DND-41 (cell line): Measurements from ENCODE around the gene NAIF1.

Source experiments
- ATAC-seq: fragments of 200-7000 bp; cut with Tn5 transposase; 3 replicates; pipeline ENCODE4 v1.9.1; 2021; ENCODE audit warnings: low read depth; ENCODE audit not compliant: insufficient read depth
- DNase-seq: peaks from one replicate; pipeline ENCODE4 v3.0.0-alpha.2; 2020
- H2AFZ ChIP-seq: 2 replicates; pipeline ENCODE4 v1.6.0; 2012; ENCODE audit warnings: low read depth, low read length
- H3K27ac ChIP-seq: 2 replicates; pipeline ENCODE4 v1.5.1; 2012; ENCODE audit warnings: low read length, inconsistent platforms
- H3K27me3 ChIP-seq: fragments of 200-600 bp; sonication (generic); 2 replicates; pipeline ENCODE4 v1.6.0; 2012; ENCODE audit warnings: low read length, mild to moderate bottlenecking, inconsistent platforms; ENCODE audit not compliant: insufficient read depth, poor library complexity
- H3K36me3 ChIP-seq: 2 replicates; pipeline ENCODE4 v1.5.1; 2012; ENCODE audit warnings: low read length, inconsistent platforms; ENCODE audit not compliant: insufficient read depth
- H3K4me1 ChIP-seq: 2 replicates; pipeline ENCODE4 v1.5.1; 2012; ENCODE audit warnings: mild to moderate bottlenecking, low read length; ENCODE audit not compliant: insufficient read depth
- H3K4me2 ChIP-seq: 2 replicates; pipeline ENCODE4 v1.6.0; 2012; ENCODE audit warnings: mild to moderate bottlenecking, moderate library complexity, low read length, inconsistent platforms; ENCODE audit not compliant: insufficient read depth
- H3K4me3 ChIP-seq, 2 experiments: fragments of 200-600 bp in 1 of 2; shearing (Covaris generic) in 1 of 2; 2 replicates each; pipeline ENCODE4 v1.5.1; 2012 to 2016; ENCODE audit warnings: inconsistent platforms in 2 of 2, low read length in 2 of 2, mild to moderate bottlenecking in 2 of 2, low read depth in 1 of 2, moderate library complexity in 1 of 2
- H3K79me2 ChIP-seq: 2 replicates; pipeline ENCODE4 v1.6.0; 2012; ENCODE audit warnings: low read length, inconsistent platforms; ENCODE audit not compliant: insufficient read depth
- H3K9ac ChIP-seq: 2 replicates; pipeline ENCODE4 v1.6.0; 2012; ENCODE audit warnings: low read depth, mild to moderate bottlenecking, inconsistent platforms, low read length, moderate library complexity
- H3K9me3 ChIP-seq: 2 replicates; pipeline ENCODE4 v1.5.1; 2012; ENCODE audit warnings: low read length, moderate library complexity, mild to moderate bottlenecking, inconsistent platforms; ENCODE audit not compliant: insufficient read depth, severe bottlenecking
- H4K20me1 ChIP-seq: 2 replicates; pipeline ENCODE4 v1.6.0; 2012; ENCODE audit warnings: low read length; ENCODE audit not compliant: insufficient read depth
- EZH2 ChIP-seq: IDR thresholded peaks from 3 replicates; pipeline ENCODE4 v1.6.1; 2012; ENCODE audit warnings: borderline replicate concordance, low read depth, mild to moderate bottlenecking, moderate library complexity, low read length, inconsistent platforms; ENCODE audit not compliant: severe bottlenecking
- TF ChIP-seq, protein P1 (sequence below): IDR thresholded peaks from 2 replicates; pipeline ENCODE4 v1.5.1; 2012; ENCODE audit warnings: borderline replicate concordance, low read length, moderate library complexity, mild to moderate bottlenecking; ENCODE audit not compliant: poor library complexity, severe bottlenecking; ENCODE audit errors: extremely low read depth

NAIF1 gene

DNA sequence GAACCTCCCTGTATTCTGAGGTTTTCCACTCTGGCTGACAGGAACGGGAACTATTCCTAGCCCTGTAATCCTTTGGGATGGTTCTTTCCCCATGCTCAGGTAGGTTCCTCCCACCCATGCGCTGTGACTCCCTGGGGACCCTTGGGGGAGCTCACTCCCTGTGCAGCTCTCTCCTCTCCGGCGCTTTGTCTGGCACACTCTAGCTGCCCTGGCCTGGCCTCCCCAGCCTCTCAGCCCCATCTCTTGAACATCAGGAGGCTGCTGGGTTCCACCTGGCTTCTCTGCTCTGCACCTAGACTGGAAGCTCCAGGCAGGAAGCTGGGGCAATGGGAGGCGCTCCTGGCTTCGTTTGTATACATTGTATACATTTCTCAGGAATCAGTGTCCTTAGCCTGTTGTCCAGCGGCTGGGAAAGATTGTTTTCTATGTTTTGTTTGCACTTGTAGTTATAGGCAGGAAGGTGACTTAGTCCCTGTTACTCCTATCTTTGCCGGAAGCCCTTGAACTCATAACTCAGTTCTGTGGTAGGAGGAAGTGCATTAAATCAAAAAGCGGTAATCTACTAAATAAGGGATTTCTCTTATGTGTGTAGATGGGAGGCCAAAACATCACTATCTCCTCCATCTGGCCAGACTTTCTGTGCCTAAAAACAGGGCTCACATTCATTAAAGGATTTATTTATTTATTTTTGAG is 21.3 kb upstream of the NAIF1 start:
- no peaks in the 10 kb centered on the region for H4K20me1 ChIP-seq

DNA sequence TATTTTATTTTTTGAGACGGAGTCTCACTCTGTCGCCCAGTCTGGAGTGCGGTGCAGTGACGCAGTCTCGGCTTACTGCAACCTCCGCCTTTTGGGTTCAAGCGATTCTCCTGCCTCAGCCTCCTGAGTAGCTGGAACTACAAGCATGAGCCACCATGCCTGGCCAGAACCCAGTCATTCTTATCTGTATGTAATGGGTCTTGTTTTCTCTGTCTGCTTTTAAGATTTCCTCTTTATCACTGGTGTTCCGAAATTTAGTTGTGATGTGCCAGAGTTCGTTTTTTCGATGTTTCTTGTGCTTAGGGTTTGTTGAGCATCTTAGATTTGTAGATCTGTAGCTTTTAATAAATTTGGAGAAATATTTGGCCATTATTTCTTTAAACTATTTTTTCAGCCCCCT is 20.1 kb upstream of the NAIF1 start:
- TF ChIP-seq, protein P1, sequence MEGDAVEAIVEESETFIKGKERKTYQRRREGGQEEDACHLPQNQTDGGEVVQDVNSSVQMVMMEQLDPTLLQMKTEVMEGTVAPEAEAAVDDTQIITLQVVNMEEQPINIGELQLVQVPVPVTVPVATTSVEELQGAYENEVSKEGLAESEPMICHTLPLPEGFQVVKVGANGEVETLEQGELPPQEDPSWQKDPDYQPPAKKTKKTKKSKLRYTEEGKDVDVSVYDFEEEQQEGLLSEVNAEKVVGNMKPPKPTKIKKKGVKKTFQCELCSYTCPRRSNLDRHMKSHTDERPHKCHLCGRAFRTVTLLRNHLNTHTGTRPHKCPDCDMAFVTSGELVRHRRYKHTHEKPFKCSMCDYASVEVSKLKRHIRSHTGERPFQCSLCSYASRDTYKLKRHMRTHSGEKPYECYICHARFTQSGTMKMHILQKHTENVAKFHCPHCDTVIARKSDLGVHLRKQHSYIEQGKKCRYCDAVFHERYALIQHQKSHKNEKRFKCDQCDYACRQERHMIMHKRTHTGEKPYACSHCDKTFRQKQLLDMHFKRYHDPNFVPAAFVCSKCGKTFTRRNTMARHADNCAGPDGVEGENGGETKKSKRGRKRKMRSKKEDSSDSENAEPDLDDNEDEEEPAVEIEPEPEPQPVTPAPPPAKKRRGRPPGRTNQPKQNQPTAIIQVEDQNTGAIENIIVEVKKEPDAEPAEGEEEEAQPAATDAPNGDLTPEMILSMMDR, result no peak
- TF ChIP-seq EZH2, result no peak
- Histone ChIP-seq H3K79me2 (peaks cover 76% of the 10 kb centered on the region), H3K9me3 (no peaks in the 10 kb centered on the region)

More for the DNA sequence above, 21.3 kb upstream of the NAIF1 start:
- H3K79me2 ChIP-seq, result peaks cover 85% of the 10 kb centered on the region
- DNase-seq (no peak), ATAC-seq (no peak)
- TF ChIP-seq, protein P1, result no peak
- no peak for TF ChIP-seq EZH2
- H3K27ac ChIP-seq, result no peak overlapping the region
- no peaks in the 10 kb centered on the region for H3K27me3 ChIP-seq
- H2AFZ ChIP-seq, result no peak overlapping the region
- no peak overlapping the region for H3K4me2 ChIP-seq
- H3K36me3 ChIP-seq, result peaks cover 12% of the 10 kb centered on the region
- peaks cover 30% of the 10 kb centered on the region for H3K4me1 ChIP-seq
- no peaks in the 10 kb centered on the region for H3K9me3 ChIP-seq
- no peak overlapping the region for H3K9ac ChIP-seq
- no peak overlapping the region for H3K4me3 ChIP-seq

DNA sequence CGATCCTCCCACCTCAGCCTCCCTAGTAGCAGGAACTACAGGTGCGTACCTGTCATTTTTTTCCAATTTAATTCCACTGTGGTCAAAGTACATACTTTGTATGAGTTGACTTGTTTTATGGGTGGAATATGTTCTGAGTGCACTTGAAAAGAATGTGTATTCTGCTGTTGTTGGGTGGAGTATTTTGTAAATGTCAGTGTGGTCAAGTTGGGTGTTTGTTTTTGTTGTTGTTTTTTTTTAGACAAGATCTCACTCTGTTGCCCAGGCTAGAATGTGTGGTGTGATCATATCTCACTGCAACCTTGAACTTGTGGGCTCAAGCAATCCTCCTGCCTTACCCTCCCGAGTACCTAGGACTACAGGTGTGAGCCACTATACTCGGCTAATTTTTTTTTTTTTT is 18.8 kb upstream of the NAIF1 start:
- H3K36me3 ChIP-seq, result peaks cover 9% of the 10 kb centered on the region
- H3K9ac ChIP-seq, result no peak overlapping the region
- H3K9me3 ChIP-seq, result no peaks in the 10 kb centered on the region
- H3K27me3 ChIP-seq, result no peaks in the 10 kb centered on the region
- no peak overlapping the region for H2AFZ ChIP-seq
- no peak overlapping the region for H3K4me2 ChIP-seq
- no peak for DNase-seq
- no peak overlapping the region for H3K4me3 ChIP-seq
- no peak for ATAC-seq
- TF ChIP-seq, protein P1, result no peak
- H3K79me2 ChIP-seq, result peaks cover 75% of the 10 kb centered on the region
- peaks cover 5% of the 10 kb centered on the region for H3K4me1 ChIP-seq
- no peaks in the 10 kb centered on the region for H4K20me1 ChIP-seq
- H3K27ac ChIP-seq, result no peak overlapping the region

More for the DNA sequence above, 20.1 kb upstream of the NAIF1 start:
- Histone ChIP-seq H2AFZ (no peak overlapping the region), H4K20me1 (no peaks in the 10 kb centered on the region), H3K36me3 (peaks cover 12% of the 10 kb centered on the region), H3K27me3 (no peaks in the 10 kb centered on the region), H3K4me3 (no peak overlapping the region), H3K27ac (no peak overlapping the region), H3K4me1 (peaks cover 18% of the 10 kb centered on the region), H3K9ac (no peak overlapping the region), H3K4me2 (no peak overlapping the region)
- DNase-seq (no peak), ATAC-seq (no peak)
